ENCODE results near the gene ABL1.

The ABL1 gene

DNA sequence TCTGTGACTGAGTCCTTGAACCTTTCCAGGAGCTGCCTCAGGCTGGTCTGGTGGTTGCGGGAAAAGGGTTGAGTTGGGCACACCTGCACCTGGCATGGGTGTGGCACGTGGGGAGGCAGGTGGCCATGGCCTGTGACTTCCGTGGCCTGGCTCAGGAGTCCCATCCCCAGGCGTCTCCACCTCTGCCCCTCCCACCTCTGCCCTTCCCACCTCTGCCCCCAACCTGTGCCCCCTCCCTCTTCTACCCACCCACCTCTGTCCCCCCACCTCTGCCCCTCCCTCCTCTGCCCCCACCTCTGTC is 63.4 kb downstream of the ABL1 start:
- TF ChIP-seq, protein P1, sequence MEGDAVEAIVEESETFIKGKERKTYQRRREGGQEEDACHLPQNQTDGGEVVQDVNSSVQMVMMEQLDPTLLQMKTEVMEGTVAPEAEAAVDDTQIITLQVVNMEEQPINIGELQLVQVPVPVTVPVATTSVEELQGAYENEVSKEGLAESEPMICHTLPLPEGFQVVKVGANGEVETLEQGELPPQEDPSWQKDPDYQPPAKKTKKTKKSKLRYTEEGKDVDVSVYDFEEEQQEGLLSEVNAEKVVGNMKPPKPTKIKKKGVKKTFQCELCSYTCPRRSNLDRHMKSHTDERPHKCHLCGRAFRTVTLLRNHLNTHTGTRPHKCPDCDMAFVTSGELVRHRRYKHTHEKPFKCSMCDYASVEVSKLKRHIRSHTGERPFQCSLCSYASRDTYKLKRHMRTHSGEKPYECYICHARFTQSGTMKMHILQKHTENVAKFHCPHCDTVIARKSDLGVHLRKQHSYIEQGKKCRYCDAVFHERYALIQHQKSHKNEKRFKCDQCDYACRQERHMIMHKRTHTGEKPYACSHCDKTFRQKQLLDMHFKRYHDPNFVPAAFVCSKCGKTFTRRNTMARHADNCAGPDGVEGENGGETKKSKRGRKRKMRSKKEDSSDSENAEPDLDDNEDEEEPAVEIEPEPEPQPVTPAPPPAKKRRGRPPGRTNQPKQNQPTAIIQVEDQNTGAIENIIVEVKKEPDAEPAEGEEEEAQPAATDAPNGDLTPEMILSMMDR (IDR thresholded peaks at IDR 0.05; ENCODE audit: borderline replicate concordance, insufficient read depth, low read depth, low read length) = no peak
- H3K4me3 ChIP-seq (ENCODE audit: low read depth, low read length) = no peak overlapping the region

DNA sequence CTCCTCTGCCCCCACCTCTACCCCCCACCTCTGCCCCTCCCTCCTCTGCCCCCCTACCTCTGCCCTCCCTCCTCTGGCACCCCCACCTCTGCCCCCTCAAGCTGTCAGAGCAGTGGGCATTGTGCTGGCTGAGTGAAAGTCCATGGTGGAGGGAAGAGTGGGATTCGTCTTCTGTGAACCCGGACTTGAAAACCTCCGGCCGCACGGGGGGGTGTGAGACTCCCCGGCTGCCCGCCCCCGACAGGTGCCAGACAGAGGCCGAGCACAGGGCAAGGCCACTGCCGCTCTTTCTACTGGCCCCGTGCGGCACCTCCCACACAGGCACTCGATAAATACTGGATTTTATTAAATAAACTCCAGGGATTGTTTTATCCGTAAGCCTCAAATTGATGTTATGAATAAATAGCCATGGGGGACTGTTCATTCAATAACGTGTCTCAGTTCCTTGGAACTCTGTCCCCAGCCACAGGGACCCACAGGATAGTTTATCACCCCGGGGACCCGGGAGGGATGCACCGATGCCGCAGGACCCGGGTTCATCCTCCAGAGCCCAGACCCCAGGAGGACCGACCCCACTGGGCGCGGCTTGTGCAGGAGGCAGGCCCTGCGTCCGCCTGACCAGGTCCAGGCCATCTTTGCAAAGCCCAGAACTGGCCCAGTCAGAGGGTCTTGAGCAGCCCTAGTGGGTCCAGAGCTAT is 64.1 kb downstream of the ABL1 start:
- TF ChIP-seq, protein P1 (IDR thresholded peaks at IDR 0.05; ENCODE audit: borderline replicate concordance, insufficient read depth, low read depth, low read length) = no peak
- H3K4me3 ChIP-seq (ENCODE audit: low read depth, low read length) = no peak overlapping the region

DNA sequence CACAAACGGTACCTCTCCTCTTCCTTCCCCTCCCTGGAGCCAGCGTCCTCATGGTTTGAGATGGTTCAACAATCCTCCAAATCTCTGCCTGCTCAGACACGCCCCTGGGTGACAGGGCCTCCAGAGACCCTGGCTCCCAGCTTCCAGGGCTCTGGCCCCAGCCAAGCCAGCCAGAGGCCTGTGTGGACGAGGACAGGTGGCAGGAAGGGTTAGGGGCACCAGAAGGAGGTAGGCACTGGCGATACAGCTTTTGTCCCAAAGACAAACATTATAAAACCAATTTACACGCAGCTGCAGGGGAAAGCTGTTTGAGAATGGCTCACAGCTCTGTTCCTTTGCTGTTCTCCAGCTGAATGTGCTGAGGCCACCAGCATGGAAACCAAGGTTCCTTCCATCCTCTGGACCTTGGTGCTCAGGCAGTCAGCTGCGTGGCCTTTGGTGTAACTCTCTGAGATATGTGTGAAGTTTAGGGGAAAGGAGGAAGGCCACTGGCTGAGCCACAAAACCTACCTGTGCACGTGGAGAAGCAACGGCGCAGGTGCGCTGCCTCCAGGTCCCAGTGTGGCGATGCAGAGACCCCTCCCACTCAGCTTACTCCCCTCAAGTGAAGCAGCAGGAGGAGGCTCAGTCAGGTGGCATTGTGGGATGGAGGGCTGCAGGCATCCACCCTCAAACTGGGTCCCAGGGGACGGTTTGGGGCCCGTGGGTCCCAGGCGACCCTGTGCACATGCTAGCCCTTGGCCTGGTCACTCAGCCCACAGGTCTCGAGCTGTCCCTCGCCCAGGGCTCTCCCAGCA is 65.8 kb downstream of the ABL1 start:
- TF ChIP-seq, protein P1 (IDR thresholded peaks at IDR 0.05; ENCODE audit: borderline replicate concordance, insufficient read depth, low read depth, low read length) = no peak
- H3K4me3 ChIP-seq (ENCODE audit: low read depth, low read length) = no peak overlapping the region

DNA sequence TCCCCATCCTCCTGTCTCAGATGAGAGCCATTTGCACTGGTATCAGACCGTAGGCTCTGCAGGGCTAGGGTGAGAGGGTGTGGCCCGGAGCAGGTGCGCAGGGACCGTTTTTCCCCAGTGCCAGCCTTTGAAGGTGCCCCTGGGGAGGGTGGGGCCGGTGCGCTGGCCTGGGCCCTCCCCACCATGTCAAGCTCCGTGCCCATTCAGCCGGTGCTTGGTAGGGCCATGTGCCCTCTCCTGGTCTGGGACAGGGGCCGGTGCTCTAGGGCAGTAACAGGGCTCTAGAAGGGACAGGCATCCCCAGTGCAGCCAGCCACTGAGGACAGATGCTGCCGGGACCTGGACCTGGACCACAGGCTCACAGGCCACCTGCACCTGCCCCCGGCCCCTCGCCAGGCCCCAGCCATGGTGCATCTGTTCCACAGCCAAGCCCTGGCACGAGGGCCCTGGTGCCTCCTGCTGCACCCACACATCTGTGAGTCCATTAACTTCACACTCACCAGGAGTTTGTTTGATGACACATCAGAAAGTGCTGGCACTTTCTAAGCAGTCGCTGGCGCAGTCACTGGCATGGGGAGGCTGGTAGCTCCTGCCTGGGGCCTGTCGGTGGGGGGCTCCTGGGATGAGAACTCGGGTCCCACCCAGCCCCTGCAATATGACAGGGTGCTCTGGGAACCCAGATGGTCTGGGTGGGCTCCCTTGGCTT is 66.6 kb downstream of the ABL1 start:
- H3K4me3 ChIP-seq (ENCODE audit: low read depth, low read length) = no peak overlapping the region
- TF ChIP-seq, protein P1 (IDR thresholded peaks at IDR 0.05; ENCODE audit: borderline replicate concordance, insufficient read depth, low read depth, low read length) = no peak

DNA sequence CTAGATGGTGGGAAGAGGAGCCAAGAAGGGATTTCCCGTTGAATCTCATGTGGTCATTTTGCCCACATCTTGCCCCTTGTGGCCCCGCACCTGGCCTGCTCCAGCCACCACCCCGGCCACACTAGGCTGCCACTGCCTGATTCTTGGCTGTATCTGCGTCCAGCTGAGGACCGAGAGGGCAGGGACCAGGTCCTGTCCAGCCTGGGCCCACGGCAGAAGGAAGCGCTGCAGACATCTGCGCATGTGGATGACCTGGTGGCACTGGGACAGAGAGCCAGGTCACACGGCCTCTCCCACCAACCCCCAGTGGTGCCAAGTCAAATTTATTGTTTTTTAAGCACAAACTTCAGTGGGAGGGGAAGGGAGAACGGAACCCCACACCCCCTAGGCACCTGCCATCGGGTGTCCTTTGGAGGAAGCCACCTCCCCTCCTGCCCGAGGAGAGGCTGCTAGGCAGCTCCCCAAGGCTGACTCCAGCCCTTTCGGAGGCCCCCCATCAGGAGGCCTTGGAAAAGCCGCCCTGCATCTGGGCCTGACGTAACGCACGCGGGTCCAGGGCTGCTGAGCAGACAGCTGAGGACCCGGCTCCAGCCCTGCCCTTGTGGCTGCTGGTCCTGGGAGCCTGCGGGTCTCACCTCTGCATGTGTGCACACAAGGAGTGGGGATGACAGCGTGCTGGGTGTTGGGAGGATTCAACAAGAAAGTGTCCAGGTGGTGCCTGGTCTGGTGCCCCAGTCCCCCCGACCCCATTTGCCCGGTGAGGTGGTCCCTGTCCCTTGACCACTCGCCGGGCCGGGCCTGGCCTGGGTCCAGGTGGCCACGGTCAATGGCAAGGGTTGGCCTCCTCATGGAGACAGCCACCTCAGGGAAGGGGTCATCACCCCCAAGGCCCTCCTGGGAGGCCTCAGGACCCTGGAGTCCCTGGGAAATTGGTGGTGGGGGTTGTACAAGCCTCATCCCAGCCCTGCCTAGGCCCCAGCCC is 67.4 kb downstream of the ABL1 start:
- no peak overlapping the region for H3K4me3 ChIP-seq (ENCODE audit: low read depth, low read length)
- TF ChIP-seq, protein P1 (IDR thresholded peaks at IDR 0.05; ENCODE audit: borderline replicate concordance, insufficient read depth, low read depth, low read length) = no peak

DNA sequence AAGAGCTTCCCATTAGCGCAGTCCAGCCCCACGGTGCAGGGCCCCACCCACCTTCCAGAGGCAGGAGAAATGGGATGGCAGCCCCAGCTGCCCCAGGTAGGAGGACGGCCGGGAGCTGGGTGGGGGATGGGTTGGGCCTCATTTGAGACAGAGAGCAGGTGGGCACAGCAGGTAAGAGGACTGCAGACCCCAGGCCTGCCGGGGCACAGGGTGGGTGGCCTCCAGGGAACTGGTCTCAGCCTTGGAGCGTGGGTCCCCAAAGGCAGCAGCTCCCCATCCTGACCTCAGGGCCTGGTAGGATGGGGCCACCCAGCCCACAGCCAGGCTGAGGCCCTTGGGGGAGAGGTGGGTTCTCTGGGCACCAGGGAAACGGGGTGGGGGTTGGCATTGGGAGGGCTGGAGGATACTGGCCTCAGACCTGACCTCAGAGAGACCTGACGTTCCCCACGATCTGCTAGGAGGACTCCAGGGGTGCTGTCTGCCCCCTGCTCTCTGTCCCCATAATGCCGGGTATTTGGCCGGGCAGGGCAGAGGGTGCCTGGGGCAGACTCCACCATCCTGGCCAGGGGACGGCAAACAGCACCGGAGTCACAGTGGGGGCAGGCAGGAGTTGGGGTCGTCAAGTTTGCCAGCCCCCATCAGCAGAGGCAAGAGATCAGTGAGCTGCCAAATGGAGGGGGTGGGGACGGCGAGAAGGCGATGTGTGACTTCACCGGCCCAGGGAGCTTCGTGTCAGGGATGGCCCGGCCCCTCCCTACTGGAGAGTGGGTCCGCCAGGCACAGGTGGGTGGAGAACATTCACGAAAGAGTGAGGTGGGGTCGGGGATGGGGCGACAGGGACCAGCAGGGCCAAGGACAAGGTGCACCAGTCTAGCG is 68.4 kb downstream of the ABL1 start:
- no peak overlapping the region for H3K4me3 ChIP-seq (ENCODE audit: low read depth, low read length)
- TF ChIP-seq, protein P1 (IDR thresholded peaks at IDR 0.05; ENCODE audit: borderline replicate concordance, insufficient read depth, low read depth, low read length) = no peak
